GM23338 (cell line): ENCODE results near the gene ZCCHC8.

Experiments
- CTCF ChIP-seq, 2 experiments: fragments of 200-600 bp in 1 of 2; sonication (generic) in 1 of 2; conservative IDR thresholded peaks; 2 replicates each; pipeline versions ENCODE4 v1.5.1 to v1.6.1; 2016 to 2017; ENCODE audit warnings: antibody characterized with exemption in 2 of 2, low read depth in 2 of 2, mild to moderate bottlenecking in 2 of 2, moderate library complexity in 1 of 2
- ETS1 ChIP-seq: IDR thresholded peaks from 2 replicates; pipeline ENCODE4 v1.6.1; 2016; ENCODE audit warnings: antibody characterized with exemption
- EZH2 ChIP-seq: fragments of 200-600 bp; sonication (generic); IDR thresholded peaks from one replicate; pipeline ENCODE4 v1.8.0; 2017; ENCODE audit warnings: antibody characterized with exemption, mild to moderate bottlenecking, low read depth; ENCODE audit not compliant: unreplicated experiment
- POLR2AphosphoS5 ChIP-seq: IDR thresholded peaks from 2 replicates; pipeline ENCODE4 v1.6.1; 2016; ENCODE audit warnings: antibody characterized with exemption, low read depth
- REST ChIP-seq: IDR thresholded peaks from one replicate; pipeline ENCODE4 v1.6.1; 2018; ENCODE audit warnings: antibody characterized with exemption; ENCODE audit not compliant: unreplicated experiment

GRCh38 chr12:122467983-122468382, 32.7 kb downstream of the ZCCHC8 start:
- TF ChIP-seq CTCF (conservative IDR thresholded peaks at IDR 0.05; ENCODE audit: low read depth in 2 of 2) (no peak), EZH2 (no peak), ETS1 (no peak), POLR2AphosphoS5 (no peak), REST (no peak)
